H1 (cell line): Measurements from ENCODE around the gene NHS.

ENCODE experiments used
- ATF3 ChIP-seq: IDR thresholded peaks from 2 replicates; pipeline ENCODE4 v1.6.1; 2011; ENCODE audit warnings: low read depth, mild to moderate bottlenecking, low read length; ENCODE audit not compliant: insufficient read depth
- GABPA ChIP-seq: IDR thresholded peaks from 2 replicates; pipeline ENCODE4 v1.6.1; 2011; ENCODE audit warnings: mild to moderate bottlenecking, low read length, moderate library complexity, borderline replicate concordance; ENCODE audit not compliant: insufficient read depth
- POLR2A ChIP-seq, 2 experiments: IDR thresholded peaks; 1 replicate in 1 of 2; 2 replicates in 1 of 2; pipeline ENCODE4 v1.6.1; 2011; ENCODE audit warnings: low read depth in 2 of 2, low read length in 2 of 2, mild to moderate bottlenecking in 2 of 2; ENCODE audit errors: control extremely low read depth in 1 of 2
- RFX5 ChIP-seq: IDR thresholded peaks from 2 replicates; pipeline ENCODE4 v1.6.1; 2011; ENCODE audit warnings: low read depth, low read length, improper control_type of control experiment, borderline replicate concordance

DNA sequence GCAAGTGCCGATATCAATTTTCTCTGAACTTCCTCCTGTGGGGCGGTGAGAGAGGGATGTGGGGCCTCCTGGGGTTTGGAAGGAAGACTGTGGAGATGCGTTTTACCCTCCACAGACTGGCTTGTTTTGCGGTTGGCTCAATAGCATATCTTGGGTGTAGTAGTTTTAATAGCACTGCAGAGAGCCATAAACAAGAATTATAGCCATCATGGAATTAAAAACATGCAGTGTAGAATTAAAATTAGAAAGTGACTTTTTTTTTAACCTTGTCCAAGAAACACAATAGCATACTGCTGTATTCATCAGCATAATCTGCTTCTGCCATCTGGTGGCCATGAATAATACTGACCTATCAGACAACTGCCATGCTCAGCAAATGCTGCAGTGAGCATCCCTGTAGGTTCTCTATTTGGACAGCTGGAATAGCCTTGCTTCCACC, 315.0 kb downstream of the NHS start:
- TF ChIP-seq GABPA (no peak), POLR2A (IDR thresholded peaks at IDR 0.05; ENCODE audit: control extremely low read depth in 1 of 2, low read depth in 2 of 2, low read length in 2 of 2) (no peak), RFX5 (no peak), ATF3 (no peak)
